ENCODE results near the gene PAPLN.
"Not testable (repeated sequence)": the region's sequence is repeated elsewhere in the genome, so short reads cannot be mapped to it uniquely, and the experiment has no call there.

The PAPLN gene, protein sequence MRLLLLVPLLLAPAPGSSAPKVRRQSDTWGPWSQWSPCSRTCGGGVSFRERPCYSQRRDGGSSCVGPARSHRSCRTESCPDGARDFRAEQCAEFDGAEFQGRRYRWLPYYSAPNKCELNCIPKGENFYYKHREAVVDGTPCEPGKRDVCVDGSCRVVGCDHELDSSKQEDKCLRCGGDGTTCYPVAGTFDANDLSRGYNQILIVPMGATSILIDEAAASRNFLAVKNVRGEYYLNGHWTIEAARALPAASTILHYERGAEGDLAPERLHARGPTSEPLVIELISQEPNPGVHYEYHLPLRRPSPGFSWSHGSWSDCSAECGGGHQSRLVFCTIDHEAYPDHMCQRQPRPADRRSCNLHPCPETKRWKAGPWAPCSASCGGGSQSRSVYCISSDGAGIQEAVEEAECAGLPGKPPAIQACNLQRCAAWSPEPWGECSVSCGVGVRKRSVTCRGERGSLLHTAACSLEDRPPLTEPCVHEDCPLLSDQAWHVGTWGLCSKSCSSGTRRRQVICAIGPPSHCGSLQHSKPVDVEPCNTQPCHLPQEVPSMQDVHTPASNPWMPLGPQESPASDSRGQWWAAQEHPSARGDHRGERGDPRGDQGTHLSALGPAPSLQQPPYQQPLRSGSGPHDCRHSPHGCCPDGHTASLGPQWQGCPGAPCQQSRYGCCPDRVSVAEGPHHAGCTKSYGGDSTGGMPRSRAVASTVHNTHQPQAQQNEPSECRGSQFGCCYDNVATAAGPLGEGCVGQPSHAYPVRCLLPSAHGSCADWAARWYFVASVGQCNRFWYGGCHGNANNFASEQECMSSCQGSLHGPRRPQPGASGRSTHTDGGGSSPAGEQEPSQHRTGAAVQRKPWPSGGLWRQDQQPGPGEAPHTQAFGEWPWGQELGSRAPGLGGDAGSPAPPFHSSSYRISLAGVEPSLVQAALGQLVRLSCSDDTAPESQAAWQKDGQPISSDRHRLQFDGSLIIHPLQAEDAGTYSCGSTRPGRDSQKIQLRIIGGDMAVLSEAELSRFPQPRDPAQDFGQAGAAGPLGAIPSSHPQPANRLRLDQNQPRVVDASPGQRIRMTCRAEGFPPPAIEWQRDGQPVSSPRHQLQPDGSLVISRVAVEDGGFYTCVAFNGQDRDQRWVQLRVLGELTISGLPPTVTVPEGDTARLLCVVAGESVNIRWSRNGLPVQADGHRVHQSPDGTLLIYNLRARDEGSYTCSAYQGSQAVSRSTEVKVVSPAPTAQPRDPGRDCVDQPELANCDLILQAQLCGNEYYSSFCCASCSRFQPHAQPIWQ

DNA sequence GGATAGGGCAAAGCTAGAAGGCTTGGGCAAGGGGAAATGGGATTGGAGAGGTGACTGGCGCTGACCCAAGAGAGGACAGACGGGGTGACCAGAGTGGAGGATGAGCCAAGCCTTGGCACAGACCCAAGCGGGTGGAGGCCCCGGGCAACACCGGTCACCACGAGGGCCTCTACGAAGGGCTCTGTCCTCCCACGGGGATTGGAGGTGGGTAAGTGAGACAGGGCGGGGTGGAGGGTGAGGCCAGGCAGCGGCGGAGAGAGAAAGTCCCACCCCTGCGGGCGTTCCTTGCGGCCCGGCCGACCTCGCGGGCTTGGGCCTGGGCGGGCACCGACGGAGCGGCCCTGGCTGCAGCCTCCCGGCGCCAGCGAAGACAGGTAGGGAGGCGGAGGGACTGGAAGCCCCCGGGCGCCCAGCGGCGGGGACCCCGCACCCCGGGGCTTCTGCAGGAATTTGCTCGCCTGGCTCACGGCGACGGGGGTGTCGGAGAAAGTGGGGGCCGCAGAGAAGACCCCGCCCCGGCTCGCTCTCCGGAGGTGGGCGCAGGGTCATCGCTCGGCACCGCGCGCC lies at the start of gene PAPLN:
Gene PAPLN (plus strand): TSS at position 288 of the 567 bp plus-strand sequence. CDS start 2,273 bp downstream, outside the sequence.
- DNase-seq, result no peak

DNA sequence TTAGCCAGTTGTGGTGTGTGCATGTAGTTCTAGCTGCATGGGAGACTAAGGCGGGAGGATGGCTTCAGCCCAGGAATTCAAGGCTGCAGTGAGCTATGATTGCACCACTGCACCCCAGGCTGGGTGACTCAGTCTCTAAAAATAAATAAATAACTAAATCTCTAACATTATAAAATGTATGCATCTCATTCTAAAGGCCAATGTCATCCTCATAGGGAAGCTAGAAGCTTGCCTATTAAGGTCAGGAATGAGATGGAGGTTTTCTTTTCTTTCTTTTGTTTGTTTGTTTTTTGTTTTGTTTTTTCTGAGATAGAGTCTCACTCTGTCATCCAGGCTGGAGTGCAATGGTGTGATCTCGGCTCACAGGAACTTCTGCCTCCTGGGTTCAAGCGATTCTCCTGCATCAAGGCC lies 48.8 kb upstream of the PAPLN start:
- no peak for DNase-seq

DNA sequence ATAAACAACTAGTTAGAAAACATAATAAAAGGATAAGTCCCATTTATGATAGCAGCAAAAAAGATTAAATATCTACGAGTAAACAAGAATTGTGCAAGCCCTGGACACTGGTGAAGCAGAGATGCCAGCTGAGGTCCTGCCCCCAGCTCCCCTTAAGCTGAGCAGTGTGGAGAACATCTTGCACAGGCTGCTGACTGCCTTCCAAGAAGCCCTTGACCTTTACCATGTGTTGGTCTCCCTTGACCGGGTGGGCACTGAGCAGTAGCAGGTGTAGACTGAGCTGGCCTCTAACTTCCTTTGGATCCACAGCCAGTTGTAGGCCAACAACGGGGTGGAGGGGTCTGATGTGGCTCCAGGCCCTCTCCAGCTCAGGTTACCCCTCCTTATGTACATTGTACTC lies 47.7 kb upstream of the PAPLN start:
- no peak for DNase-seq

DNA sequence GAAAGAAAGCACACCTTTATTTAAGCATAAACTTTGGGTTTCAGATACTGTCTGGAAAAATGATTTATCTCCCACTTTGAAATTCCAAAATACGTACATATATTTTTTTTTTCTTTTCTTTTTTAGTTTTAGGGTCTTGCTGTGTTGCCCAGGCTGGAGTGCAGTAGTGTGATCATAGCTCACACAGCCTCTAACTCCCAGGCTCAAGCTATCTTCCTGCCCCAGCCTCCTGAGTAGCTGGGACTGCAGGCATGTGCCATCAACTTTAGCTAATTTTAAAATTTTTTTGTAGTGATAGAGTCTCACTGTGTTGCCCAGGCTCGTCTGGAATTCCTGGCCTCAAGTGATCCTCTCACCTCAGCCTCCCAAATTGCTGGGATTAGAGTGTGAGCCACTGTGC lies 45.9 kb upstream of the PAPLN start:
- DNase-seq, result no peak

DNA sequence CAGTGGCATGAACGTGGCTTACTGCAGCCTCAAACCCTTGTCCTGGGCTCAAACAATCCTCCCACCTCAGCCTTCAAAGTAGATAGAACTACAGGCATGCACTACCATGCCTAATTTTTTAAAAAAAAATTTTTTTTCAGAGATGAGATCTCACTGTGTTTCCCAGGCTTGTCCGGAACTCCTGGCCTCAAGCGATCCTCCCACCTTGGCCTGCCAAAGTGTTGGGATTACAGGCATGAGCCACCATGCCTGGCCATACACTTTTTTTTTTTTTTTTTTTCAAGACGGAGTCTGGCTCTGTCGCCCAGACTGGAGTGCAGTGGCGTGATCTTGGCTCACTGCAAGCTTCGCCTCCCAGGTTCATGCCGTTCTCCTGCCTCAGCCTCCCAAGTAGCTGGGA lies 43.0 kb upstream of the PAPLN start:
- not testable (repeated sequence) for DNase-seq

DNA sequence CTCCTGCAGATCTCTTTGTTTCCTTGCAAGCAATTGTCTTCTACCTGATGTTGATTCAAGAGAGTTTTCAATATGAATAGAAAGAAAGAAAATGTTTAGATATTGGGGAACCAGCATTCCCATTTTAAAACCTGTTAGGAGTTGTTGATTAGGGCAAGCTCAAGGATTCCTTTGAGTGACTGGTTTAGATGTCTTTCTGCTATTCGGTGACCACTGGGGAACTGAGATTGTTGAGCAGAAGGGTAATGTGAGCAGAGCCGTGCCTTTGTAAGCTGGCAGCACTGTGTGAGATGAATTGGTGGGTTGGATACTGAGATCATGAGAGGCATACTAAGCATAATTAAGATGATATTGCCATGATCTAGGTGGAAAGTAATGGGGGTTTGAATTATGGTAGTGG lies 39.1 kb upstream of the PAPLN start:
- DNase-seq, result no peak

DNA sequence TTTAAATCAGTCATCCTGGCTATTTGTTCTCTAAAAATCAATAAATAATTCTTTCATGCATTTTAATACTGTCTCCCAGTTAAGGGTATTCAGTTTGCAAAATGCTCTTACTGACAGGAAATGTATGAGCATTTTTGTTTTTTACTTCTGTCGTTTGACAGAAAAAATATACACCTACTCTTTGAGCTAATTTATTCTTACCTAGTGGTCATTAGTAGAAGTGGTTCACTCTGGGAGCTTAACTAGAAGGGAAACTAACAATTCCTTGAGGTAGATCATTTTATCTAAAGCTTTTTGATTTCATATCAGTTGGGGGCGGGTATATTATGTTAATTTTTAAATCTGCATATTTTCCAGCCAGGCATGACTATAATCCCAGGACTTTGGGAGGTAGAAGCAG lies 33.8 kb upstream of the PAPLN start:
- DNase-seq, result no peak

DNA sequence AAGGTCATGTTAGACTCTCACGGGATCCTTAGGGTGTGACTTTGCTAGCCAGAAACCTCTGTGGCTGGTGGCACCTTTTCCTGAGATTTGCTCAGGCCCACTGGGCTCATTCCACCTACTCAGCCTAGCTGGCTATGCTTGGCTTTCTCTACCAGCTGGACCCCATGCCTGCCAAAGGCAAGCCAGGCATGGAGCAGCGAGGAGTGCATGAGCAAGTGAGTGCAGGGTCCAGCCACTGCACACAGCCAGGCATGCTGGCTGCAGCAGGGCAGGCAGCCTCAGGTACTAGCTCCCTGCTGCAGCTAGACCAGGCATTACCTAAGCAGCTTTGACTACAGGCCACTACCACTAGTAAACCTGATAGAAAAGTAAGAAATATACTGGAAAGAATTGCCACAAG lies 29.7 kb upstream of the PAPLN start:
- DNase-seq, result no peak

DNA sequence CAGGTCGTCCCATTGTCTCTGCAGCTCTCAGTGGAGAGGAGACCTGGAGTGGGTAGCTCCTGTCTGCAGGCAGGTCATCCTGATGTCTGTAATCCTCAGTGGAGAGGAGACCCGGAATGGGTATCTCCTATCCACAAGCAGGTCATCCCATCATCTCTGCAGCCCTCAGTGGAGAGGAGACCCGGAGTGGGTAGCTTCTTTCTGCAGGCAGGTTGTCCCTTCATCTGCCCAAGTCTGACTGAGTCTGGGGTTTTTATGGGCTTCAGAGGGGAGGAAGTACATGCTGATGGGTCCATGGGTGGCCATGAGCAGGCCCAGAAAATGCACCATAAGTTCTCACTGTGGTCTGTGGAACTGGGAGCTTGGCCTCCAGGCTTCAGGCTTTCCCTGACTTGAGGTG lies 28.9 kb upstream of the PAPLN start:
- no peak for DNase-seq

DNA sequence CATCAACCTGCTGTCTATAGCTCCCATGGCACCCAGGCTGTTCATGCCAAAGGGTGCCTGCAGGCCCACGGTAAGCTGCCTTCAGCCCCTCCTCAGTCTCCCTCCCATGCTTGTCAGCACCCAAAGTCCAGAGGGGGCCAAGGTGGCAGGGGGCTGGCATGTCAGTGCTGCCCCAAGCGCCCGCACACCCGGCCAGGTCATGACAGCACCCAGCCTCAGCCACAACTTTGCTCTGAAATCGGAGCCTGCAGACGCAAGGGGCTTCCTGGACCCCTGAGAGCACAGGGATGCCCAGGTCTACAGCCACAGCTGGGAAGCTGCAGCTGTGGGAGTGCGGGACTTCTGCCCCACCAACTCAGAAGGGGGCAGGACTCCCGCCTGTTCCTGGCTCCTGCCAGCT lies 28.5 kb upstream of the PAPLN start:
- DNase-seq, result no peak

DNA sequence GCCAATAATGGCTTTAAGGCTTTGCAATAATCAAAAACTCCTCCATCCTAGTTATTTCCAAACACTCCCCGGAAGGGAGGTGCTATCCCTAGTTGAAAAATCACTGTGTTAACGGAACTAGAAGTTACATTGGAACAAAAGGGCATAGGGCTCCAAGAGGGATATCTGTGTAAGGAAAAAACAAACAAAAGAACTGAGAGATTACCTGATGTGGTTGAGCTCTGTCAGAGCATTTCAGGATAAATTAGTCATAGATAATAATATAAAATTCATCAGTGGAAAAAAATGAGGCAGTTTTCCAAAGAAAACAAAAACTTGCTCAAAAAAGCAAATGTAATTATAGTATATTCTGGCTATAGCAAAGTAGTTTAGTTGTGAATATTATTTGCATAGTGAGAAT lies 27.4 kb upstream of the PAPLN start:
- no peak for DNase-seq

DNA sequence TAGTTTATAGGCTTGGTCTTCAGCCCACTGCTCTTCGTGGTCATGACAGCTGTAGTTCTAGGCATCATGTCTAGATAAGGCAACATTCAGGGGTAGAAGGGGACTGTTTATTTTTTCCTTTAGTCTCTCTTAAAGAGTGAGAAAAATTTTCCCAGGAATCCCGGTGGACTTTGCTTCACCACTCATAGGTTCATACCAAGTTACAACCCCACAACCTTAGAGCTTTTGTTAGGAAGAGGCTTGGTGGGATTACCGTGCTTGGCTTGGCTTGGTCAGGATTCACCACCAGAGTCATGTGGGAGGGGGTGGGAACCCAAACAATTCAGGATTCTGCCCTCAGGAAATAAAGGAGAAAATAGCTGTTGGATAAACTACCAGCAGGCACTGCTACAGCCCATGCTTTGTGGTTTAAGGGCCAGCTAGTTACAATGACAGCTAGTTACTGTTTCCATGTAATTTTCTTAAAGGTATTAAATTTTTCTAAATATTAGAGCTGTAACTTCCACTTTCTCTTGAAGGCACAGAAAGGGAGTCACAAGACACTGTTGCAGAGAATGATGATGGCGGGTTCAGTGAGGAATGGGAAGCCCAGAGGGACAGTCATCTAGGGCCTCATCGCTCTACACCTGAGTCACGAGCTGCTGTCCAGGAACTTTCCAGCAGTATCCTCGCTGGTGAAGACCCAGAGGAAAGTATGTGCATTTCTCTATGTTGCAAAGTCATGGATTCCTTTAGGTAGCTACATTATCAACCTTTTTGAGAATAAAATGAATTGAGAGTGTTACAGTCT lies 25.9 kb upstream of the PAPLN start:
- no peak for DNase-seq

DNA sequence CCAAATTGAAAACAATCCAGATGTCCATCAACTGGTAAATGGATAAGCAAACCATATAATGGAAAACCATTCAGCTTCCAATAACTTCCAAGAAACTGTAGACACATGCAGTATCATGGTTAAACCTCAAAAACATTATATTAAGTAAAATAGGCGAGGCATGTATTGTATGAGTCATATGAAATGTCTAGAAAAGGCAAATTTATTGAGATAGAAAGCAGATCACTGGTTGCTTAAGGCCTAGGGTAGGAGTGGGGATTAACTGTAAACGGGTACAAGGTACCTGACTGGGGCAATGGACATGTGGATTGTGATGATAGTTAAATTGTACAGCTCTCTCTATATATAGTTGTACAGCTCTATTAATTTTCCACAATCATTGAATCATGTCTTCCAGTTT lies 21.3 kb upstream of the PAPLN start:
- DNase-seq, result no peak

DNA sequence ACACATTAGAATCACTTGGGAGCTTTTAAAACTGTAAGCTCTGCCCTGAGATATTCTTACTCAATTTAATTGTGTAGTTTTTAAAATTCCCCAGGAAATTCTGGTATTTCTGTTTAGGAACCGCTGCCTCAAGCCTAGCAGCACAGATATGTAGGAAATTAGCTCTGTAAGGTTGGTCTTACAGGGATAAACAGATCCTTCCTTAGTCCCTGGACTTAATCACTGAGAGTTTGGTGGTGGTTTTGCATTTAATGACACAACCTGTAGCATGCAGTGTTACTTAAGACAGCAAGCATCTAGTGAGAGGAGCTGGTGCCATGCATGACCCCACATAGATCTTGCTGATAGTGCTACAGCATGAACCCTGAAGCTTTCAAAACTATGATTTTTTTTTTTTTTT lies 19.9 kb upstream of the PAPLN start:
- no peak for DNase-seq

DNA sequence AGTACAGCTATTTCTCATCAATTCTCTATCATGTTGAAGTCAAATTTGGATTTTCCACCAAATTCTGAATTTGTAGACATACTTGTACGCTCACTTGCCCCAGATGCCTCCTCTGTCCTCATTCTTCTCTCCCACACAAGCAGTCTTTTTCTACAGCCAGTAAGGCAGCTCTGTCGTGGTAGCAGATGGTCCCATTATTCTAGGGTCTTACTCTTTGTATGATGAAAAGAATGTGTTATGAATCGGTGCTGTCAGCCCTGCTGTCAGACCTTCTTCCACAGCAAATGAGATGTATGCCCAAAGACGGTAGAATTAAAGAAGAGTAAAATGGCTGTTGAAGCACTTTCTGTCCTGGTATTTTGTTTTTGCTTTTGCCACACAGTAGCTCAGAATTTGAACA lies 17.2 kb upstream of the PAPLN start:
- no peak for DNase-seq

DNA sequence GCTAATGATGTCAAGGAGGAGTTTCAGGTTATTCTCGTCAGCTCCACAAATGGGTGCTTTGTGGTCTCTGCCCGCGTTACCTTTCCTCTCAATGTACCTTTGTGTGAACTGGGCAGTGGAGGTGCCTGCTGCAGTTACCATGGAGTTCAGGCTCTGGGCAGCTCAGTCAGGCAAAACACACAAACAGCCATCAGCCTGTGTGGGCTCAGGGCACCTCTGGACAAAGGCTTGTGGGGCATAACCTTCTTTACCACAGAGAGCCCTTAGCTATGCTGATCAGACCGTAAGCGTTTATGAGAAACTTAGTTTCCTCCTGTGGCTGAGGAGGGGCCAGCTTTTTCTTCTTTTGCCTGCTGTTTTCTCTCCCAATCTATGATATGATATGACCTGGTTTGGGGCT lies 16.7 kb upstream of the PAPLN start:
- DNase-seq, result no peak

DNA sequence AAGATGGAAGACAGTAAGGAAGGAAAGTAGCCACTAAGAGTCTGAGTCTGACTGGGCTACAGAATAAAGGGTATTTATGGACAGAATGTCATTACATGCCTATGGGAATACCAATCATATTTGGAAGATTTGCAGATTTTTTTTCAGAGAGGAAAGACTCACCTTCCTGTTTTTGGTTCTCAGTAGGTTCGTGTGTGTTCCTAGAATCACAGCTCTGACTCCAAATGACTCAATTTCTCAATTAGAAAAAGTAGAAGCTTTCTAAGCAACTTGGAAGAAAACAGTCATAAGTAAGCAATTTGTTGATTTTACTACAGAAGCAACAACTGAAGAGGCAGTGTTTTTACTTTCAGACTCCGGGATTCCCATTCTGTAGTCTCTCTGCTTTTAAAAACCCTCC lies 15.4 kb upstream of the PAPLN start:
- DNase-seq, result no peak

DNA sequence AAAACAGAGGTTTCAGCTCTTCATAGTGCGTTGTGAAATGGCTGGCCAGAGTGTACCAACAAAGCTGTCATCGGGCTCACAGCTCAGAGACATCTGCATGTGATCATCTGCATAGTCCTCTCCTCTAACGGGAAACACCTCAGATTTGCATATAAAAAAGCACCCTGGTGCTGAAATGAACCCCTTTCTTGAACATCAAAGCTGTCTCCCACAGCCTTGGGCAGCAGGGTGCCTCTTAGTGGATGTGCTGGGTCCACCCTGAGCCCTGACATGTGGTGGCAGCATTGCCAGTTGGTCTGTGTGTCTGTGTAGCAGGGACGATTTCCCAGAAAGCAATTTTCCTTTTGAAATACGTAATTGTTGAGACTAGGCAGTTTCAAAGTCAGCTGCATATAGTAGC lies 14.3 kb upstream of the PAPLN start:
- DNase-seq, result no peak

DNA sequence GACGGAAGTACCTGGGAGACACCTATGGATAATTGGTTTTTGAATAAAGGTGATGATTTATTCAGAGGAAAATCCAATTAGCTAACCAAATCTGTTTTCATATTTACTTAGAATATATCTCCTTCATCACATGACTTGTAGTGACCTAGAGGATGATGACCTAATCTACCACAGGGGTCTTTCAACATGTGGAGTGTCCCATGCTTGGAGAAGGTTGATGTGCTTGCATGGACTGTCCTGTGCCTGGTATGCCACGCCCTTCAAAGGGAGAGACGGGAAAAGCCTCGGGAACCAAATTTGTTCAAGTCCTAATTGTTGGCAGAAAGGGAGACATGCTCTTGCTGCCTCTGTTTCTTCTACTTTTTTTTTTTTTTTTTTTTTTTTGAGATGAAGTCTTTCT lies 11.8 kb upstream of the PAPLN start:
- no peak for DNase-seq

DNA sequence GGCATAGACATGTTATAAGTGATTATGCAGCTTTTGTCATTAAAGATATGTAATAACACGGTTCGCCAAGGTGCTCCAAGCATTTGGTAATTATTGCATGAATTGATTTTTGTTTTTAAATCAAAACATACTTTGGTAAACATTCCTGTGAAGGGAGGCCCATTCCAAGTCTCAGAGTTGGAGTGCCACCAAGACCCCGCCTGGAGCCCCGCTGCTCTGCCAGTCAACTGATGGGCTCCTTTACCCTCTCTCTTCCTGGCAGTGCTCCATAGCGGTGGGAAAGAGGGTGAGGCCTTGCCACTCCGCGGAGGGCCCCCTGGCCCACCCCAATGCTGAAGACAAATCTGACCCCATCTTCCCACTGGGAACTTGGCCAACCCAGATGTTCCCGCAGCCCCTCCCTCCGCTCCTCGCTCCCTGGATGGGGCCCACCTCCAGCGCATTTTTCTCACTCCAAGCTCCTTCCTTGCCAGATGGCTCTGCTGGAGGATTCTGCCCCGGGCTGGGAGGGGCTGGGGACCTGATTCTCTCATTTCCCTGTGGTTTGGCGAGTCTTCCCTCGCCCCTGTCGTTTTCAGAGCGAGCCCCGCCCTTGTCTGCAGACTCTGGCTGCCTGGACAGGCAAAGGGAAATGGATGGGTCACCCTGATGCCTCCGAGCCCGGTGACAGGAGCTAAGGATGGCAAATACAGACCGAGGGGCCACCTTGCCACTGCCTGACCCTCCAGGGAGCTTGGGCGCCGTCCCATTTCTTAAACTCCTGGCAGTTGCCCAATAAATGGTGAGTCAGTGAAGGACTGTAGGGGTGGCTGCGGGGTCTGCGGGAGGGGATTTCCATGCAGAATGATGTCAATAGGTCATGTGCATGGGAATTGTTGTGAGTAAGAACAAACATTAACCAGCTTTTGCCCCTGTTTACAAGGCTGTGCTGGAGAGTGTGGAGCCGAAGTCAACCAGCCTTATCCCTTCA lies 9.2 kb upstream of the PAPLN start:
- no peak for DNase-seq

DNA sequence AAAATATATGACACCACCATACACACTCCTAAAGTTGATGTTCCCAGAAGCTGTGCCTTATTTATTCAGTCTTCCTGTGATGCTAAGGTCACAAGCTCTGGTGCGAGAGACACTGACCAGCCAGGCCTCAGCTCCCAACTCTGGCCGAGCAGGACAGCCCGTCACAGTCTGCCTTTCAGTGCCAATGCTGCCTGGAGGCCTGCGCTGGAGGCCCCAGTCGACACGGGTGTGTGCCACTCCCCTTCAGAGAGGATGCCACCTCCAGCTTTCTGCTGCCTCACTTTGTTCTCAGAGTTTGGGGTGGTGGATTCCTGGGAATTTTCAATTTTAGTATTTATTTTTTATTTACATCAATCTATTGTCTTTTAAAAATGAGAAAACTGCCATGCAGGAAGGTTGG lies 7.3 kb upstream of the PAPLN start:
- no peak for DNase-seq

All from DMS153 (cell line).